ENCODE data around the gene HEATR5A. TPM values are rescaled to one million over a fixed set of nuclear protein-coding genes. Genes with fewer than 3 reads are reported as not detected.
A peak's percentile ranks its signal among the peaks of the same experiment; 100 is the strongest.
"Not testable (repeated sequence)": the region's sequence is repeated elsewhere in the genome, so short reads cannot be mapped to it uniquely, and the experiment has no call there.

Gene HEATR5A
- total RNA-seq, 2 donors from 2014 or later: 9.9 to 12.7 TPM

GRCh38 chr14:31263485-31264133 lies 156.7 kb downstream of the HEATR5A start:
- H3K27ac Mint-ChIP-seq: no peak overlapping the region
- H3K36me3 Mint-ChIP-seq: no peaks in the 10 kb centered on the region
- no peaks in the 10 kb centered on the region for H3K9me3 Mint-ChIP-seq
- no peak for DNase-seq (ENCODE audit: low spot score in 2 of 2)
- ATAC-seq: no peak

- no peak for DNase-seq (ENCODE audit: low spot score in 2 of 2)
- H3K27ac Mint-ChIP-seq: no peak overlapping the region
- ATAC-seq: no peak
- H3K36me3 Mint-ChIP-seq: no peaks in the 10 kb centered on the region
- no peaks in the 10 kb centered on the region for H3K9me3 Mint-ChIP-seq
Observed at GRCh38 chr14:31261859-31262731, 158.3 kb downstream of the HEATR5A start.

GRCh38 chr14:31261523-31261858 lies 158.9 kb downstream of the HEATR5A start:
- no peak for DNase-seq (ENCODE audit: low spot score in 2 of 2)
- Mint-ChIP-seq H3K9me3 (no peaks in the 10 kb centered on the region), H3K27ac (no peak overlapping the region), H3K36me3 (no peaks in the 10 kb centered on the region)
- no peak for ATAC-seq

- not testable (repeated sequence) for H3K36me3 Mint-ChIP-seq; DNase-seq (ENCODE audit: low spot score in 2 of 2); H3K9me3 Mint-ChIP-seq; ATAC-seq; H3K27ac Mint-ChIP-seq
Observed at GRCh38 chr14:31259040-31259435, 161.3 kb downstream of the HEATR5A start.

GRCh38 chr14:31258427-31259039 lies 161.8 kb downstream of the HEATR5A start:
- Mint-ChIP-seq H3K27ac (peak overlapping the region in 1 of 2 donors; percentile 22), H3K9me3 (no peaks in the 10 kb centered on the region), H3K36me3 (no peaks in the 10 kb centered on the region)
- no peak for DNase-seq (ENCODE audit: low spot score in 2 of 2)
- ATAC-seq: no peak

GRCh38 chr14:31257554-31258426 lies 162.6 kb downstream of the HEATR5A start:
- H3K9me3 Mint-ChIP-seq; ATAC-seq; H3K27ac Mint-ChIP-seq; DNase-seq (ENCODE audit: low spot score in 2 of 2); H3K36me3 Mint-ChIP-seq: not testable (repeated sequence)

GRCh38 chr14:31257244-31257553 lies 163.2 kb downstream of the HEATR5A start:
- Mint-ChIP-seq H3K27ac (no peak overlapping the region), H3K9me3 (no peaks in the 10 kb centered on the region), H3K36me3 (no peaks in the 10 kb centered on the region)
- ATAC-seq (no peak), DNase-seq (ENCODE audit: low spot score in 2 of 2) (no peak)

GRCh38 chr14:31256534-31257243 lies 163.7 kb downstream of the HEATR5A start:
- no peaks in the 10 kb centered on the region for H3K9me3 Mint-ChIP-seq
- H3K36me3 Mint-ChIP-seq: no peaks in the 10 kb centered on the region
- no peak overlapping the region for H3K27ac Mint-ChIP-seq
- DNase-seq (ENCODE audit: low spot score in 2 of 2) (no peak), ATAC-seq (no peak)

- H3K36me3 Mint-ChIP-seq; H3K9me3 Mint-ChIP-seq; ATAC-seq; H3K27ac Mint-ChIP-seq; DNase-seq (ENCODE audit: low spot score in 2 of 2): not testable (repeated sequence)
Observed at GRCh38 chr14:31255918-31256317, 164.4 kb downstream of the HEATR5A start.

GRCh38 chr14:31255286-31255685 lies 165.1 kb downstream of the HEATR5A start:
- no peaks in the 10 kb centered on the region for H3K36me3 Mint-ChIP-seq
- H3K9me3 Mint-ChIP-seq: no peaks in the 10 kb centered on the region
- DNase-seq (ENCODE audit: low spot score in 2 of 2) (no peak), ATAC-seq (no peak)
- no peak overlapping the region for H3K27ac Mint-ChIP-seq

GRCh38 chr14:31253746-31254471 lies 166.4 kb downstream of the HEATR5A start:
- H3K36me3 Mint-ChIP-seq: no peaks in the 10 kb centered on the region
- ATAC-seq (no peak), DNase-seq (ENCODE audit: low spot score in 2 of 2) (no peak)
- H3K9me3 Mint-ChIP-seq: no peaks in the 10 kb centered on the region
- H3K27ac Mint-ChIP-seq: no peak overlapping the region

GRCh38 chr14:31252865-31253264 lies 167.5 kb downstream of the HEATR5A start:
- Mint-ChIP-seq H3K27ac (no peak overlapping the region), H3K9me3 (no peaks in the 10 kb centered on the region), H3K36me3 (no peaks in the 10 kb centered on the region)
- no peak for DNase-seq (ENCODE audit: low spot score in 2 of 2)
- no peak for ATAC-seq

- ATAC-seq (no peak), DNase-seq (ENCODE audit: low spot score in 2 of 2) (no peak)
- no peaks in the 10 kb centered on the region for H3K9me3 Mint-ChIP-seq
- no peaks in the 10 kb centered on the region for H3K36me3 Mint-ChIP-seq
- peak overlapping the region in 1 of 2 donors; percentile 33 for H3K27ac Mint-ChIP-seq
Observed at GRCh38 chr14:31251028-31251958, 169.1 kb downstream of the HEATR5A start.

- DNase-seq (ENCODE audit: low spot score in 2 of 2) (no peak), ATAC-seq (no peak)
- no peaks in the 10 kb centered on the region for H3K36me3 Mint-ChIP-seq
- no peak overlapping the region for H3K27ac Mint-ChIP-seq
- no peaks in the 10 kb centered on the region for H3K9me3 Mint-ChIP-seq
Observed at GRCh38 chr14:31244626-31245025, 175.7 kb downstream of the HEATR5A start.

- DNase-seq (ENCODE audit: low spot score in 2 of 2) (peak in 1 of 2 donors; percentile 27), ATAC-seq (peak; percentile 39 to 89)
- Mint-ChIP-seq H3K9me3 (no peaks in the 10 kb centered on the region), H3K36me3 (no peaks in the 10 kb centered on the region), H3K27ac (peak overlapping the region; percentile 7 to 44)
Observed at GRCh38 chr14:31243860-31244259, 176.5 kb downstream of the HEATR5A start.
